Measurements from ENCODE around the gene TBXT.
"Not testable (repeated sequence)": the region's sequence is repeated elsewhere in the genome, so short reads cannot be mapped to it uniquely, and the experiment has no call there.

The TBXT gene

DNA sequence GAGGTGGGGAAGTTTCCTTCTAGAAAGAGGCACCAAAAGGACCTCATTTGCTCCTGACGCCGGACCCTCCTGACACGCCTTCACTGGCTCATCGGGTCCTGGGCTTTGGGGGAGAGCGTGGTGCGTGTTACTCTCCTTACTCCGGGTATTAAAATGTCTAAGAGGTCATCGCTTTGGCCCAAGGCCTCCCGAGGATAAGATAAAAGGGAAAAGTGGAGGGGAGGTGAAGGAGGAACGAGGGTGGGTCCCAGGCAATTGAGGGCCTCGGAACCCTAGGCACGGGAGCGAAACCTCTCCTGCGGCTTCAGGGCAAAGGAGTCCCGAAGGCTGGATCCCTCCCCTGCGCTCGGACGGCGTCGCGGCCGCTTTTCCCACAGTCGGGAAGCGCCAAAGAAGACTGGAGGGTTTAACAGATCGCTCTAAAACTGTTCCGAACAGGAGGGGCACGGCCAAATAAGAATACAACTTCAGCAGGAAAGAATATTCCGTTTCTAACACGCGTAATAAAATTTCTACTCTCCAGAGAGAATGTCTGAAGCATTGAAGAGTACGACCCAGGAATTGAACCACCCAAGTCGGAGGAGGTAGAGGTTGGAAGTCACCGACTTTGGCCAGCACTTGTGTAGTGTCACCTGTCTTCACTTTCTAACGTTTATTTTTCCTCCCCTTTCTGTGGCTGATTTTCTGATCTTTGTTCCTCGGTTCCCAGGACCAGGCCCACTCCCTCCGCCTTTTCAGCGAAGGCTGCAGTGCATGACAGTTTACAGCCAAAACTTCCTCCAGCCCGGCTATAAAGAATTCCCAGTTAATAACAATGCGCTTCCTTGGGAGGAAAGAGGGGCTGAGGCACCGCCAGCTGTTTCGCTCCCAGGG is 2.1 kb upstream of the TBXT start:
- DNase-seq: no peak

GRCh38 chr6:166168616-166169548 is 1.2 kb upstream of the TBXT start:
- no peak for DNase-seq

DNA sequence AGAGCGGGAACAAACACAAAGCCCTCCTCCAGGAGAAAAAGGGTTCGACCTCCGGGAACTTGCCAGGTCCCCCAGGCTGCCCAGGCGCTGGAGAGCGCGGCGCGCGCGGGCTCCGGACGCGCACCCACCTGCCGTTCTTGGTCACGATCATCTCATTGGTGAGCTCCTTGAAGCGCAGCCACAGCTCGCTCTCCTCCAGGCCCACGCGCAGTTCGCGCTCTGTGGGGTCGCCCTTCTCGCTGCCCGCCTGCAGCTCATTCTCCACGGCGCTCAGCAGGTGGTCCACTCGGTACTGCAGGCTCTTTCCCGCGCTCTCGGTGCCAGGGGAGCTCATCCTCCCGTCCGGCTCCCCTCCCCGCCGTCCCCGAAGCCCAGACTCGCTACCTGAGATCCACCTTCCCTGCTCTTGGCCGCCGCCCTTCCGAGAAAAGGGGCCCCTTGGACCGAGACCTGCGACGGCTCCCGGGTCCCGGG is 356 bp downstream of the TBXT start:
- DNase-seq: no peak

- DNase-seq: no peak
Measured at GRCh38 chr6:166166314-166167257, 1.1 kb downstream of the TBXT start.

- DNase-seq: no peak
Measured at GRCh38 chr6:166165558-166166313, 1.9 kb downstream of the TBXT start.

GRCh38 chr6:166162599-166163342 is 4.9 kb downstream of the TBXT start:
- DNase-seq: no peak

- DNase-seq: no peak
Measured at GRCh38 chr6:166157930-166158617, 9.6 kb downstream of the TBXT start.

- no peak for DNase-seq
Measured at GRCh38 chr6:166156942-166157341, 10.7 kb downstream of the TBXT start.

- DNase-seq: no peak
Measured at GRCh38 chr6:166153966-166154365, 13.7 kb downstream of the TBXT start.

GRCh38 chr6:166152660-166153059 is 15.0 kb downstream of the TBXT start:
- DNase-seq: no peak

GRCh38 chr6:166151798-166152197 is 15.9 kb downstream of the TBXT start:
- DNase-seq: no peak

GRCh38 chr6:166145751-166146150 is 21.9 kb downstream of the TBXT start:
- DNase-seq: no peak

DNA sequence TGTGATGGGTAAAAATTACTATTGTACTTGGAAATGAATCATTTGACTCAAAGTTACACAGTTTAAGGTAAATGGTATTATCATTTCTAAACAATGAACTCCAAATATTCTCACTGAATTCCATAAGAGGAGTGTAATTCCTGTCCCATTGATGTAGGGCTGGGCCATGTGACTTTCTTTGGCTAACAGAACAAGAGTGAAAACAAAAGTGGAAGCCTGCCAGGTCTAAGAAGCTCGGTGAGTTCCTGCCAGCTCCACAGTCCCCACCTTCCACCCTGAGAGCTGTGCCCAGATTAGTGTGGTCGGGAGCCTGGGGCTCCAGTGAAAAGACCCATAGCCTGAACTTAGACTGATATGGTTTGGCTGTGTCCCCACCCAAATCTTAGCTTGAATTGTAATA is 24.6 kb downstream of the TBXT start:
- DNase-seq: no peak

- DNase-seq: no peak
Measured at GRCh38 chr6:166127624-166128472, 39.8 kb downstream of the TBXT start.

- DNase-seq: not testable (repeated sequence)
Measured at GRCh38 chr6:166123115-166123514, 44.5 kb downstream of the TBXT start.

GRCh38 chr6:166121726-166122125 is 45.9 kb downstream of the TBXT start:
- DNase-seq: no peak

GRCh38 chr6:166119116-166119911 is 48.3 kb downstream of the TBXT start:
- no peak for DNase-seq

GRCh38 chr6:166115609-166116008 is 52.0 kb downstream of the TBXT start:
- no peak for DNase-seq

Measured in fibroblast of skin of back (primary cell).